ENCODE measurements around the gene FAM53A.
"Not testable (repeated sequence)": the region's sequence is repeated elsewhere in the genome, so short reads cannot be mapped to it uniquely, and the experiment has no call there.

Gene FAM53A

GRCh38 chr4:1658146-1658545 is 26.0 kb downstream of the FAM53A start:
- no peak for DNase-seq

DNA sequence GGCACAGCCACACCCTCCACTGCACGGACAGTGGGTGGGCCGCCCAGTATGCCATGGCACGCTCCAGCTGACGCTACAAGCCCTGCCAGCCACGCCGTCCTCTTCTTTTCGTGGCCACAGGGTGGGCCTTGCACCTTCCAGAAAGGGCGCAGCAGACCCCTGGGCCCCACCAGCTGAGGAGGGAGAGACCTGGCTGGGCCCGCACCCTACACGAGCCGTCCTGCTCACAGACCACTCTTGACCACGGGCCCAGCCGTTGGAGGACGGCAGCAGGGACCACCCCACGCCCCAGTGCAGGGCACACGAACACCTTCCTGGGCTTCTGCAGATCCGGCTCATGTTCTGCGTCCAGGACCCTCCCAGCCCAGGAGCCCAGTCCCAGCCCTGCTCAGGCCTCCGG is 27.1 kb downstream of the FAM53A start:
- DNase-seq, result no peak

DNA sequence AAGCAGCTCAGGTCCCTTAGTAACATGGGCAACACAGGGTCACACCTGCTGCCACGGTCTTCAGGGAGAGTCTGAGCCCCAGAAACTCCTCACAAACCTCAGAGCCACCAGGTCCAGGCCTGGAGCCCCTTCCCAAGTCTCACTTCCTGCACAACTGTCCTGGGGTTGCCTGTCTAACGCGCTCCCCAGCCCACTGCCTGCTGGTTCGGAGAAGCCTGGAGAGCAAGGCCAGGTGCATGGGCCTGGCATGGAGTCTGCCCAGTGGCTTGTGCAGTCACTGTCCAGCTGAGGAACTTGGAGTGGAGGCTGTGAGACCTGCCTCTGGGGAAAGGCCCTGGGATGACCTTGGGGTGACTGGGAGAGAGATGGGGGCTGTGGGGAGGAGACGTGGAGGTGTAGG is 28.0 kb downstream of the FAM53A start:
- no peak for DNase-seq

- no peak for DNase-seq
These were observed 28.4 kb downstream of the FAM53A start for GRCh38 chr4:1655676-1656075.

GRCh38 chr4:1655081-1655480 is 29.0 kb downstream of the FAM53A start:
- DNase-seq, result no peak

DNA sequence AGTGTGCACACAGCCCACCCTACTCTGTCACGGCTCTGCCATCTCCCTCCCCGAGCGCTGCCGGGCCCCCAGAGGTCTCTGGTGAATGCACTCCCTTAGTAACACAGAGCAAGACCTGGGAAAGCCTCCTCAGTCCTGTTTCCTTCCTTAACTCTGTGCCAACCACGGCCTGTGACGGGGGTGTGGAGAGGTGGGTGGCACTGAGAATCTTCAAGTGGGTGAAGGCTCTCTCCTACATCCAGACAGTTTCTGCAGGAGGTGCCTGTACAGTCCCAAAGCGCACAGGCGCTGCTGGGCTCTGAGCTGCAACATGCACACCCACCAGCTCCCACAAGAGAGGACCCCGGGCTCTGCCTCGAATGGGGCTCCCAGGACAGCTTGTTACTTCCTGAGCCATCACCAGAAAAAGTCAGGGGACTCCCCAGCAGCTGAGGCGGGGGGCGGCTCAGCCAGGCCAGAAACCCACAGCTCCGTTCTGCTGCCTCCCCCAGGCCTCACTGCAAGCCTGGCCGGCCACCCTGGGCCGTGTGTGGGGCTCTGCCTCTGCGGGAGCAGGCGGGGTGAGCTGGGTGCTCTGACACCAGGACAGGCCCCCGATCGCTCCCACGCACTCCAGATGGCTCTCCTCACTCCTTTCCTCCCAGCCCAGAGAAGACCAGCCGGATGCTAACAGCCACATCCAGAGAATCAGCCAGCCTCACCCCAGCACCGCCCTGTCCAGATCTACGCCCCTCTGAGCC is 29.7 kb downstream of the FAM53A start:
- no peak for DNase-seq

DNA sequence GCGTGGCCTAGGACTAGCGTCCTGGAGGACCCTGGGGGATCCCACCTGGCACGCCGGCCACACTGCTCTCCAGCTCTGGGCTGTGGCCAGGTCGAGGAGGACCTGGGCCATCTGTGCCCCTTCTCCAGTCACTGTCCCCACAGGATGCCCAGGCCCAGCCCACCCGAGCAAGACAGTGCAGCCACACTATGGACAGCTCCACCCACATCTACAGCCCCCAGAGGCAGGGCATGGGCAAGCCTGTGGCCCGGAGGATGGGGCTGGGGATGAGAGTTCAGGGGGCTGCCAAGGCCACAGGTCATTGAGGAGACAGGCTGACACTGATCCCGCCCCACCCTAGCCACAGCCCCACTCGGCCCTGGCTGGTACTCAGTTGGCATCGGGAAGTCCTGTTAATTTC is 30.3 kb downstream of the FAM53A start:
- DNase-seq, result no peak

- DNase-seq, result no peak
These were observed 32.0 kb downstream of the FAM53A start for GRCh38 chr4:1652088-1652487.

DNA sequence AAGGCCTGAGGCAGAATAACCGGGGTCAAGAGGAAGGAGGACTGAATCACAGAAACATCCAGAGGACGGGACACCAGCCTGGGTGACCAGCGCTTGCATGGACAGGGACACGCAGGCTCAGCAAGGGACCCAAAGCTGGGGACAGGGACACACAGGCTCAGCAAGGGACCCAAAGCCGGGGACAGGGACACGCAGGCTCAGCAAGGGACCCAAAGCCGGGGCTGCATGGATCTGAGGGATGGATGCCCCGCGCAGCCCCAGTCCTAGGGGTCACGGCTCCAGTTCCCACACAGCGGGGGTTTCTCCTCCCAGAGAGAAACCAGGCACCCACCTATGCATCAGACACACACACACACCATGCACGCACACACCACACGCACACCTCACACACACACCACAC is 32.5 kb downstream of the FAM53A start:
- DNase-seq, result no peak

DNA sequence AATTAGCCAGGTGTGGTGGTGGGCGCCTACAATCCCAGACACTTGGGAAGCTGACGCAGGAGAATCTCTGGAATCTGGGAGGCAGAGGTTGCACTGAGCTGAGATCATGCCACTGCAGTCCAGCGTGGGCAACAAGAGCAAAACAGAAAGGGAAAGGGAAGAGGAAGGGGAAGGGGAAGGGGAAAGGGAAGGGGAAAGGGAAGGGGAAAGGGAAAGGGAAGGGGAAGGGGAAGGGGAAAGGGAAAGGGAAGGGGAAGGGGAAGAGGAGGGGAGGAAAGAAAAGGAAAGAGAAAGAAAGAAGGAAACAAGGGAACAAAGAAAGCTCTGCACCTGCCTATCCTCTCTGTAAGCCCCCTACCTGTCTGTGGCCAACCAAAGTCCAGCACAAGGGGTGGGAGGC is 35.2 kb downstream of the FAM53A start:
- no peak for DNase-seq

GRCh38 chr4:1647432-1647831 is 36.7 kb downstream of the FAM53A start:
- no peak for DNase-seq

GRCh38 chr4:1646690-1647089 is 37.4 kb downstream of the FAM53A start:
- no peak for DNase-seq

GRCh38 chr4:1644891-1645657 is 39.0 kb downstream of the FAM53A start:
- DNase-seq, result peak; percentile 21

- no peak for DNase-seq
These were observed 40.0 kb downstream of the FAM53A start for GRCh38 chr4:1643971-1644735.

GRCh38 chr4:1642196-1642951 is 41.7 kb downstream of the FAM53A start:
- no peak for DNase-seq

GRCh38 chr4:1641671-1642070 is 42.4 kb downstream of the FAM53A start:
- no peak for DNase-seq

- not testable (repeated sequence) for DNase-seq
These were observed 43.2 kb downstream of the FAM53A start for GRCh38 chr4:1640716-1641503.

- DNase-seq, result no peak
These were observed 43.9 kb downstream of the FAM53A start for GRCh38 chr4:1640190-1640589.

DNA sequence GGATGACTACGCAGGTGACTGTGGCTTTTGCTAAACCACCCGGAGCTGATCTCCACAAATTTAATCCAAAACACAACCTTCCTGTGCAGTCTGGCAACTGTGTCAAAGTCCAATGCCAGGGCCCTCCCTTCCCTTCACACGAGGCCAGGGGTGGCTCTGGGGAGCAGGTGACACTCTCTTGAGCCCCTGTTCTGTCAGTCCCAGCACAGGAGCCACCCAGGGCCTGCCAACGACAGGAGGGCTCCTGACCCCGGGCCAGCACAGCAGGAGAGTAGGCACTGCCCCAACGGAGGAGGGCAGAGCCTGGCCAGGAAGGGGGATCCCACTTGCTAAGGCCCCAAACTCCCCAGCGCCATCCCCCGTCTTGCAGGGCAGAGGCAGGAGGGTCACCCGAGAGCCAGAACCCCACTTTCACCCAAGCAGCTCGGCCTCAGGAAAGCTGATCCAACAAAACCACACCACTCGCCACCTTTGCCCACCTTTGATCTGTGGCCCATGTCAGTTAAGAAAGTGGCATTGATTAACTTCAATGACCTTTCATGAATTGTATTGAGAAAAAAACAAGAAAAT is 44.7 kb downstream of the FAM53A start:
- DNase-seq, result no peak

- DNase-seq, result no peak
These were observed 45.2 kb downstream of the FAM53A start for GRCh38 chr4:1638873-1639272.

- DNase-seq, result no peak
These were observed 45.9 kb downstream of the FAM53A start for GRCh38 chr4:1638272-1638598.

All from NCI-H510A (cell line).